Activated naive CD4-positive, alpha-beta T cell treated with anti-CD3 and anti-CD28 coated beads, Interleukin-2, amount 50 U/mL, for 72 hours (primary cell): ENCODE results near the gene CHL1. TPM values are rescaled to one million over a fixed set of nuclear protein-coding genes. Genes with fewer than 3 reads are reported as not detected.

Source experiments
- ATAC-seq, 2 donors: fragments of 150-1000 bp; cut with Tn5 transposase; 2 replicates each; pipeline ENCODE4 v1.10.0; 2021; ENCODE audit warnings: mild to moderate bottlenecking in 2 of 2, moderate library complexity in 2 of 2
- DNase-seq, 2 donors: peaks; one replicate each; pipeline ENCODE4 v3.0.0; 2021 to 2022; ENCODE audit warnings: low spot score in 2 of 2
- H3K27ac Mint-ChIP-seq, 2 donors: one replicate each; pipeline ENCODE4 v1.8.0; 2022; ENCODE audit warnings: mild to moderate bottlenecking in 2 of 2, mixed read lengths in 2 of 2
- H3K36me3 Mint-ChIP-seq, 2 donors: one replicate each; pipeline ENCODE4 v1.8.0; 2022; ENCODE audit warnings: mixed read lengths in 2 of 2
- H3K9me3 Mint-ChIP-seq, 2 donors: one replicate each; pipeline ENCODE4 v1.8.0; 2022; ENCODE audit warnings: mixed read lengths in 2 of 2
- total RNA-seq, 2 donors: library from RNA; stranded (reverse); gene quantifications; one replicate each; pipeline ENCODE4 v1.2.3, GENCODE V29; 2022

The CHL1 gene
- total RNA-seq, 2 donors from 2014 or later, result not detected

GRCh38 chr3:256501-256900 lies 59.9 kb downstream of the CHL1 start:
- H3K36me3 Mint-ChIP-seq, result no peaks in the 10 kb centered on the region
- ATAC-seq (no peak), DNase-seq (no peak)
- no peaks in the 10 kb centered on the region for H3K9me3 Mint-ChIP-seq
- no peak overlapping the region for H3K27ac Mint-ChIP-seq

- DNase-seq (no peak), ATAC-seq (no peak)
- Mint-ChIP-seq H3K36me3 (no peaks in the 10 kb centered on the region), H3K27ac (no peak overlapping the region), H3K9me3 (no peaks in the 10 kb centered on the region)
Measured at GRCh38 chr3:257826-258225, 61.3 kb downstream of the CHL1 start.

GRCh38 chr3:260898-261297 lies 64.3 kb downstream of the CHL1 start:
- Mint-ChIP-seq H3K9me3 (peaks cover 0 to 3% of the 10 kb centered on the region in 2 donors), H3K27ac (no peak overlapping the region), H3K36me3 (no peaks in the 10 kb centered on the region)
- DNase-seq (no peak), ATAC-seq (no peak)

DNA sequence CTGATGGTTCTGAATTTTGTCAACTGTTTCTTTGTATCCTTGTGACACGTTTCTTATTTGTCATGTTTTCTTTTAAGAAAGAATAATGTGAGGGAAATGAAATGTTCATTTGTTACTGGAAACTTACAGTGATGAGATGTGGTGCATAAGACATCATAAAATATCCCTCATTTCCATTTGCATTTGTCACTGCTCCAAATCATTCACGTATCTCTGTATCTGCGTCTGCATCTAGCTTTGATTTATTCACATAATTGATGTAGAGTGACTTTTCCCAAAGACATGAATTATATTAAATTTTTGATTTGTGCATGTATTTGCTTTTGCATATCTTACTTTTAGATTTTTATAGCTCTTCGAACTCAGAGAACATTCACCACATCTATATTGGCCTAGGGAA lies 66.8 kb downstream of the CHL1 start:
- Mint-ChIP-seq H3K27ac (no peak overlapping the region), H3K36me3 (no peaks in the 10 kb centered on the region), H3K9me3 (peaks cover 0 to 3% of the 10 kb centered on the region in 2 donors)
- no peak for DNase-seq
- ATAC-seq, result no peak

GRCh38 chr3:264394-265156 lies 68.0 kb downstream of the CHL1 start:
- ATAC-seq (no peak), DNase-seq (no peak)
- Mint-ChIP-seq H3K27ac (no peak overlapping the region), H3K36me3 (no peaks in the 10 kb centered on the region), H3K9me3 (peaks cover 4 to 11% of the 10 kb centered on the region in 2 donors)

GRCh38 chr3:267101-267500 lies 70.5 kb downstream of the CHL1 start:
- ATAC-seq, result no peak
- Mint-ChIP-seq H3K36me3 (no peaks in the 10 kb centered on the region), H3K9me3 (peaks cover 10 to 11% of the 10 kb centered on the region in 2 donors), H3K27ac (no peak overlapping the region)
- no peak for DNase-seq

DNA sequence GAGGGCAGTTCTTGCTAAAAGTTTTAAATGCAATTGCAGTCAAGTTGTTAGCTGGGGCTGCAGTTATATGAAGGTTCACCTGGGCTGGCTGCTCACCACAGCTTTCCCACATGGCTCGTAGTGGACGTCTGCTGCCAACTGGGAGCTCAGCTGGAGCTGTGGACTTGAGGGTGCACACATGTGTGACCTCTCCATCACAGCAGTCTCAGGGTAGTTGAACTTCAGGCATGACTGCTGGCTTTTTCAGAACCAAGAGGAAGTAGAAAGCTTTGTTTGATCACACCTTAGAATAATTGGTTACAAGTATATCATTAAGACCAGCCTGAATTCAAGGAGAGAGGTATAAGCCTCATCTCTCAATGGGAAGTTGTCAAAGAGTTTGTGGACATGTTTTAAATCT lies 74.1 kb downstream of the CHL1 start:
- H3K9me3 Mint-ChIP-seq, result peaks cover 18 to 21% of the 10 kb centered on the region in 2 donors
- no peak for DNase-seq

DNA sequence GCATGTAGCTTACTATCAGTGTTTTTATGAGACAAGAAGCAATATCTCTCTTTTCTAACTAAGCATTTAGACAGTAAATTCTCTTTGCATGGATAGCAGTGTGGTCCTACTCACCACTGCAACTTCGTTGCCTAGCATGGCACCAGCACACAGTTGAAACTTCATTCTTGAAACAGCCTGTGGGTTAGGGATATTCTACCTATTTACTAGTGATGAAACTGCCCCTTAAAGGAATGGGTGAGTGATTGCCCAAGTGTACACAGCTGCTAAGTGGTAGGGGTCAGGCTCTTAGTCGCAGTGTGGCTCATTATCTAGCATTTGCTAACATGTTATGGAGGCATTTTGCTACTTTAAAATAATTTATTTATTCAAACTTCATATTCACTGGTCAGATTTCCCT lies 78.4 kb downstream of the CHL1 start:
- Mint-ChIP-seq H3K36me3 (no peaks in the 10 kb centered on the region), H3K9me3 (peaks cover 12 to 15% of the 10 kb centered on the region in 2 donors), H3K27ac (no peak overlapping the region)
- no peak for ATAC-seq
- no peak for DNase-seq

More for the DNA sequence above, 74.1 kb downstream of the CHL1 start:
- Mint-ChIP-seq H3K27ac (no peak overlapping the region), H3K36me3 (no peaks in the 10 kb centered on the region)
- ATAC-seq, result no peak

GRCh38 chr3:277873-278272 lies 81.3 kb downstream of the CHL1 start:
- H3K36me3 Mint-ChIP-seq, result no peaks in the 10 kb centered on the region
- ATAC-seq, result no peak

GRCh38 chr3:278300-279064 lies 81.9 kb downstream of the CHL1 start:
- ATAC-seq, result no peak

More at GRCh38 chr3:277873-278272, 81.3 kb downstream of the CHL1 start:
- DNase-seq, result no peak
- Mint-ChIP-seq H3K27ac (no peak overlapping the region), H3K9me3 (peaks cover 9 to 10% of the 10 kb centered on the region in 2 donors)

DNA sequence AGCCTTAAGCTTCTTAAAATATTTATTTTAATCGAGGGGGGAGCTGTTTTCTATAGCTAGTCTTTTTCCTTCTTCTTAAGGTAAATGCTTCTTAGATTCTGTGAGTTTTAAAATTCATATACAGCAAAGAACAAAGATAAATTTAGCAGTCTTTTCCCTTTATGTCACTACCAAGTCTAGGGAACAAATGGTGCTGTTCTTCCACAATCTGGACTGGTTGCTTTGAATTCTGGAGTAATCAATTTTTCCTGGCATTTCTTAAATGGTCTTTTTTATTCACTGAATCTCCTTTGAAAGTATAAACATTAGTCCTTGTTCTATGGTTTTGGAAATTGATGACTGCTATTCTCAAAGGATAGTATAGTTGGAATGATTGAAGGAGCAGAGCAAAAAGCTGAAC lies 82.8 kb downstream of the CHL1 start:
- ATAC-seq, result no peak
- no peak for DNase-seq
- Mint-ChIP-seq H3K9me3 (peaks cover 5 to 10% of the 10 kb centered on the region in 2 donors), H3K27ac (peak overlapping the region in 1 of 2 donors; percentile 32), H3K36me3 (no peaks in the 10 kb centered on the region)

More at GRCh38 chr3:278300-279064, 81.9 kb downstream of the CHL1 start:
- H3K9me3 Mint-ChIP-seq, result peaks cover 8 to 11% of the 10 kb centered on the region in 2 donors
- H3K27ac Mint-ChIP-seq, result no peak overlapping the region
- no peaks in the 10 kb centered on the region for H3K36me3 Mint-ChIP-seq
- DNase-seq, result no peak

- no peak for ATAC-seq
- H3K27ac Mint-ChIP-seq, result no peak overlapping the region
- no peaks in the 10 kb centered on the region for H3K36me3 Mint-ChIP-seq
- no peak for DNase-seq
- H3K9me3 Mint-ChIP-seq, result peaks cover 5 to 12% of the 10 kb centered on the region in 2 donors
Measured at GRCh38 chr3:280681-281080, 84.1 kb downstream of the CHL1 start.

DNA sequence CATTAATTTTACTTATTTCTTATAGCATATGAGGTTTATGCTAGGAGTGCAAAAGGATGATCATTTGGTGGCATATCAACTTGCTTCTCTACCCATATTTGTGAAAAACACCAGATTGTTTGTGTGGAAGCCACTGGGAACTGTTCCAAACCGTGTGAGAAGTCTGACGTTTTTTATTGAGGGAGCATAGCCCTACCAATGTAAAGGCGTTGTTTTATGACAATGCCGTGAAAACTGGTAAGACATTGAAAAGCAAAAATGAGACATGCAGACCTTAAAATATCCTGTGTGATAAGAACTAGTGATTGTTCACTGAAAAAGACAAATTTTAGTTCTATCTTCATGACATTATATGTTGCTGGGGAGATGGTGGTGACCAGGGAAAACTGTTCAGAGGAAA lies 87.8 kb downstream of the CHL1 start:
- no peak overlapping the region for H3K27ac Mint-ChIP-seq
- no peaks in the 10 kb centered on the region for H3K36me3 Mint-ChIP-seq
- peaks cover 5 to 12% of the 10 kb centered on the region in 2 donors for H3K9me3 Mint-ChIP-seq
- ATAC-seq (no peak), DNase-seq (no peak)

- H3K27ac Mint-ChIP-seq, result no peak overlapping the region
- DNase-seq (no peak), ATAC-seq (no peak)
- peaks cover 0 to 4% of the 10 kb centered on the region in 2 donors for H3K9me3 Mint-ChIP-seq
- no peaks in the 10 kb centered on the region for H3K36me3 Mint-ChIP-seq
Measured at GRCh38 chr3:288417-288816, 91.9 kb downstream of the CHL1 start.

GRCh38 chr3:291028-291427 lies 94.5 kb downstream of the CHL1 start:
- ATAC-seq, result no peak

GRCh38 chr3:291646-292436 lies 95.3 kb downstream of the CHL1 start:
- H3K36me3 Mint-ChIP-seq, result no peaks in the 10 kb centered on the region
- peaks cover 3 to 6% of the 10 kb centered on the region in 2 donors for H3K9me3 Mint-ChIP-seq
- no peak for ATAC-seq
- H3K27ac Mint-ChIP-seq, result no peak overlapping the region
- no peak for DNase-seq

More at GRCh38 chr3:291028-291427, 94.5 kb downstream of the CHL1 start:
- no peaks in the 10 kb centered on the region for H3K36me3 Mint-ChIP-seq
- no peak for DNase-seq
- no peaks in the 10 kb centered on the region for H3K9me3 Mint-ChIP-seq
- no peak overlapping the region for H3K27ac Mint-ChIP-seq

GRCh38 chr3:294096-294495 lies 97.5 kb downstream of the CHL1 start:
- no peaks in the 10 kb centered on the region for H3K36me3 Mint-ChIP-seq
- DNase-seq (no peak), ATAC-seq (no peak)
- H3K9me3 Mint-ChIP-seq, result peaks cover 4 to 9% of the 10 kb centered on the region in 2 donors
- H3K27ac Mint-ChIP-seq, result no peak overlapping the region
